GM12874 (cell line): ENCODE data around the gene DOCK2.

Experiments
- CTCF ChIP-seq: IDR thresholded peaks from 2 replicates; pipeline ENCODE4 v1.5.1; 2011; ENCODE audit warnings: low read depth, mild to moderate bottlenecking, control low read depth, low read length, moderate library complexity; ENCODE audit not compliant: insufficient read depth

The DOCK2 gene

DNA sequence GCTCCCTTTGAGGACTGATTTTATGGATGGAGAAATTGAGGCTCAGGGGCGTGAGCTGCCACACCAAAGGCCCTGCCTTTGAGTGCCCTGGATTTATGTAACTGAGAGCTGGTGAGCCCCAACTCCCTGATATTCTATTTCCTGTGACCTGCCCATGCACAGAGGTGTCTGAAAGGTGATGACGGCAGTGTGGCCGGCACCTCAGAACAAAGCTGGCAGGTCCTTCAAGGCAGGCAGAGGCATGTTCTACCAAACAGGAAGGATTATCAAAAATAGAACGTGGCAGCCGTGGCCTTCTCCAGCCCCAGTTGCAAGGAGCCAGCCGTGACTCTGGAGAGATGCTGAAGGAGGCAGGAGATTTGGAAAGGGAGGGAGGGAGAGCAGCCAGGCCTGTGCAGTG is 307.0 kb downstream of the DOCK2 start:
- no peak for TF ChIP-seq CTCF

DNA sequence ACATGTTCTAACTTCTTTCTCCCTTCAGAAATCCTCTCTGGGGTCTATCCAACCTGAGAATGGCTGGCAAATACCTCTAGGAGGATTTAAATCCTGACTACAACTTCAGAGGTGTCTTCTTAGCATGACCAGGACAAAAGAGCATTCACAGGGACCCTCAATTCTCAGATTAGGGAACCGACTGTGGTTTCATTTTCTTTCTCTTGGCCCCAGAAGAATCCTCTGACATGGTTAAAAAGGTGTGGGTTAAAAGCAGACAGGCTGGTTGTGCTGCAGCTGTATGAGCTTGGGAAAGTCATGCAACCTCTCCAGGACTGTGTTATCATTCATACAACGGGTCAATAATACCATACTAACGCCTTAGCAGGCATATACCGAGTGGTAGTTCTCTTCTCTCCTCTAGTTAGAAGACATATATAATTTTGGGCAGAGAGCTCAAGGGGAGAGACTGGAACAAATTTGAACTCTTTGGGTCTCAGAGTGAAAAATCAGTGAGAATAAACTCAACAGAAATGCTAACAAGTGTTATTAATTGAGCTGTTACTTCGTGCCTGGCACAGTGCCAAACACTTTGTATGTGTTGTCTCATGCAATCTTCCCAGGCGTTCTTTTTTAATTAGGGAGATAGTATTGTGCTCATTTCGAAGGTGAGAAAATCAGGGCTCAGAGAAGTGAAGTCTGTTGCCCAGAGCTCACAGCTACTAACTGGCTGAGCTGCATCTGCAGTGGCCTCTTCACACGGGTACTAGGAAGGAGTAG is 308.0 kb downstream of the DOCK2 start:
- TF ChIP-seq CTCF, result no peak

GRCh38 chr5:169945831-169946261 is 308.8 kb downstream of the DOCK2 start:
- TF ChIP-seq CTCF, result no peak

DNA sequence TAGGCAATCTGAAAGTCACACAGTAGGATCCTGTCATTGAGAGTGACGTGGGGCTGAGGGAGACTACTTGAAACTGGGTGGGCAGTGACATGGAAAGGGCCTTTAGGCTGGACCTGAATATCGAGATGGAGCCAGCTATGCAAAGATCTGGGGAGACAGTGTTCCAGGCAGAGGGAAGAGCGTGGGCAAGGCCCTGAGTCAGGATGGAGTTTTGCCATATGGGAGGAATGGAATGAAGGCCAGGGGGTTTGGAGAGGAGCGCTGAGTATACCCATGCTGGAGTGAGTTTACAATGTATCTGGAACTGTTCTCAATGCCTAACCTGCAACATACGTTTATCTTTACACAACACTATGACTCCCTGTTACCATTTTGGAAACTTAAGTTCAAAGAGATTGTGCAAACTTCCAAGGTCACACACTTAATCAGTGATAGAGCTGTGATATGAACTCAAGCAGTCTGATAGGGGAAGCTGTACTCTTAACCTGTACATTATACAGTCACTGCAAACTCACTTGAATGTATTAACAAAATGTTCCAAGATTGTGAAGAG is 309.7 kb downstream of the DOCK2 start:
- no peak for TF ChIP-seq CTCF

DNA sequence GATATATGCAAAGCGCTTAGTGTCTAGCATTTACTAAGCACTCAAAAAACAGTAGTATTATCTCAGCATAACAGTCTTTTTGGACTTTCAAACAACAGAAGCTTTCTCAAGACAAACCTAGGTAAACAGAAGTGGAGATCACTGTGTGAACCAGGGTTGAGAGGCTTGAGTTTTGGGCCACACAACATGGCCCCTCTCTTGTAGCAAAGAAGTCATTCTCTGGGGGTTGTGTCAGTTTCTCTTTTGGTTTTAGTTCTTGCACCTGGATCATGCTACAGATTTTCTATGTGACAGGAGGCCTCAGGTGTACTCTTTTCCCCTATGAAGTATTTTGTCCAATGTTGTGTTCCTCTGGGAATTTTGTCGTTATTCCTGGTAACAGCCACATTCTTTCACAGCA is 313.3 kb downstream of the DOCK2 start:
- no peak for TF ChIP-seq CTCF

- no peak for TF ChIP-seq CTCF
Measured at GRCh38 chr5:169954786-169955185, 317.7 kb downstream of the DOCK2 start.

DNA sequence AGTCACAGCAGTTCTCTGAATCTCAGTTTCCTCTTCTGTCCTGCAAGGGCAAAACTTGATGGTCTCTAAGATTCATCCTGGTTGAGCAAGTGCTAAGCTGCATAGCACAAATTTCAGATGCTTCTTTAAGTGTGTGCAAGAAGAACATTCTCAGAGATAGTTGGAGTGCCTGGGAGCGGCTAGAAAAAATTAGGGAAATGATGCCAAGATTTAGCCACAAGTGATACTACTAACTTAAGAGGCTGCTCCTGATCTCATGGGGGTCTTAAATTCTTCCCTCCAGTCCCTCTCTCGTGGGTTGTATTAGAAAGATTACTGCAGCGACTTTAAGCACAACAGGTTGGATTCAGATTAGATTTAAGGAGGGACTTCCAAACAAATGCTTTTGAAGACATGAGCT is 319.1 kb downstream of the DOCK2 start:
- no peak for TF ChIP-seq CTCF
